NOMO-1 (cell line): ENCODE results near the gene NR2F1.

Experiments
- DNase-seq, 2 experiments: peaks; one replicate each; lab custom pipeline; 2025; ENCODE audit not compliant: unreplicated experiment in 2 of 2; lab: John Stamatoyannopoulos, UW

The NR2F1 gene

DNA sequence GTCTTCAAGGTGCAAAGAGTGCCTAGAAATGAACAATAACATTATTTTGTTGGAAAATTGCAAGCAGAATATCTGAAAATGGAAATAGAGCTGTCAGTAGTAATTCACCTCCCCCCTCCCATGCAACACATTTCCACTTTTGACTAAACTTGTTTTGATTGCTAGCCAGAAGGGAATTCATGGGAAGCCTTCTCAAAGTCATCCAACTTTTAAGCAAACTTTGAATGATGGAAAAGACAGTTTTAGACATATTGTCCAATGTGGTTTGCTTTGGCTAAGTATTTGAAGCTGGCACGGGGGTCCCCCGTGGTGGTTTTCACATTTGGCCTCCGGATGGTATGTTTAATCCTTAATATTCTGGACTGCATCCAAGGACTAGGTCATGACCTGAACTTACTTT is 7.5 kb downstream of the NR2F1 start:
- DNase-seq, result no peak

DNA sequence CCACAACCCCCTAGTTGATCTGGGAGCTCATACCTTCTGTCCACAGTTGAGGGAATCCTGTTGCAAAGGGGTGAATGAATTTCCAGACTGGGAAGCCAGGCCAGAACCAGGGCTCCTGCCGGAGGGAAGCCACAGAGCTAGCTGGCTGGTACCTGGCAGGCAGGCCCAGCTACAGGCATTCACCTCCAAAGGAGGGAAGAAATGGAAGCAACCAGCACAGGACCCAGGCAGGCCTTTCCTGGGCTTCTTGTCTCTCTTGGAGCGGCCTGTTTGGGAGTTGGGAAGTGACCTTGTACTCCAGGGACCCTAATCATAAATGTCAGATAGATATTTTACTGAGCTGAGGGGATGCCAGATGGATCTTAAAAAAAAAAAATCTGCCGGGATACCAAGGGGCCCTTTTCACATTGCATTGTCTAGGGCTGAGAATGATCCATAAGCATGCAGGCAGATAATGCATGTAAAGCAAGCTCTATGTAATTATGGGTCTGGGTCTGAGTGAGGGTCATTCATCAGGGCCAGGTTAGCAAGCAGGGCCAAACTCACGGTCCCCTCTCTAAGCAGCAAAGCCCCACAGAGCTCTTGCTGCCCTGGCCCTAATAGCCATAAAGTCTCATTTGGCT is 8.4 kb downstream of the NR2F1 start:
- DNase-seq, result no peak

DNA sequence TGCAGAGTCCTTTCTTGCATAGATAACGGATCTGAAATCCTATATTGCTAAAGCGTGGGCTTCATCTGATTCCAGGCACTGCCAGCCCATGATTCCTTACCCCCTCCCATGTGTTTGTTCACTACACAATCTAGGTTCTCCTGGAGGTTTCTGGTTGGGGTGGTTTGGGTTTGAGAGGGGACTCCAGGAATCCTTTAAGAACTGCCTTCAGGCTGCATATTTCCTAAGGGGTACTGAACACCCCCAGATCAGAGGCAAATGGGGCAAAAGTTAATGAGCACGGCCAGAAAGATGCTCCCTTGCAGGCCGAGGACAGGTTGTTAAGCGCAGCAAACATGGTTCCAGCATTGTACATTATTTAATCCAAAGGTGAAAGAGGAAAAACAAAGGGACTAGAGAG is 9.9 kb downstream of the NR2F1 start:
- DNase-seq, result no peak

DNA sequence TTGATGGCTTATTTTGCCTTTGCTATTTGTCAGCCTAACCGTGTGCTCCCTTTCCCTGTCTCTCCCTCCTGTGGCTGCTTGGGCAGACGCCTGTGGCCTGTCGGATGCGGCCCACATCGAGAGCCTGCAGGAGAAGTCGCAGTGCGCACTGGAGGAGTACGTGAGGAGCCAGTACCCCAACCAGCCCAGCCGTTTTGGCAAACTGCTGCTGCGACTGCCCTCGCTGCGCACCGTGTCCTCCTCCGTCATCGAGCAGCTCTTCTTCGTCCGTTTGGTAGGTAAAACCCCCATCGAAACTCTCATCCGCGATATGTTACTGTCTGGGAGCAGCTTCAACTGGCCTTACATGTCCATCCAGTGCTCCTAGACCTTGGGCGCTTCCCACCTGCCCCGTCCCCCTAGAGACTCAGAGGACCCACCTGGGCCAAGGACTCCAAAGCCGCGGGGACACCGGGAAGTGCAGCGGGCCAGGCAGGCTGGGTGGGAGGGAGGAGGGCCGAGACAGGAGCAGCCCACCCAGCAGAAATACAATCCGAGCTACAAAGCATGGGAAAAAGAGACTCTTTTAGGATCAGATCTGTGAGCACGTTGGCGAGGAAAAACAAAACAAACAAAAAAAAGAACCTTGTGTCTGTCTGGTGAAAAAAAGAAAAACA is 10.6 kb downstream of the NR2F1 start:
- DNase-seq, result no peak

DNA sequence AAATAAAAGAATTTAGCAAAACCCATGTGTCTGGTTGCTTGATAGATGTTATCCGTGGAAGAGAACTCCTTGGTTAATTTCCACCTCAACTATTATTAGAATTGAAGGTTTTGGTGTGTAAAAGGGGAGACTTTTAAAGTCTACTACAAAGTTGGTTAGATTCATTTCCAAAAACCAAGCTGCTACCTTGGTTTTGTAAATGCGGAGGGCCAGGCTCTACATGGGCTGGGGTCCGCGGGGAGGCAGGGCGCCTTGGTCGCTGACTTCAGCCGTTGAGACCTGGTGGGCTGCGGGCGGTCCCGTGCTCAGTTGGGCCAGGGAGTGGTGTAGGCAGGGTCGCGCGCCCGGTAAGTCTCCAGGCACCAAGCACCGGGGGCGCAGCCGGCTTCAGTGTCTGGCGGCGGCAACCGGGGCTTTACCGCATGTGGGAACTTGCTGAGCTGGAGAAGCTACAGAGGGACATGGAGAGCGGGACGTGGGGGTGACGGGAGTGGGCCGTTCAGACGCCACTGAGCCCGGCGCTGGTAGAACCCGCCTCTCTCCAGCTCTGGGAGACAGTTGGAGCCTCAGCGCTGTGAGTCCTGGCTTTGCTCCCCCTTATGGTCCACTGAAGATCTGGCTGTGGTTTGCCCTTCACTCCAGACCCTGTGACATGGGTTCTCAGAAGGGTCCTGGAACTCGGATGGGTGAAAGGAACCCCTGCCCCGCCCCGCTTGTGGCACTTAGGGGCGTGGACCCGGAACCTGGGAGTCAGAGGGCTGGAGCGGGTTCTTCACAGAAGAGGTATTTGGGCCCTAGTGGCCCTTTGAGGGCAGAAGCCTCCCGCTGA is 11.8 kb downstream of the NR2F1 start:
- DNase-seq, result no peak

DNA sequence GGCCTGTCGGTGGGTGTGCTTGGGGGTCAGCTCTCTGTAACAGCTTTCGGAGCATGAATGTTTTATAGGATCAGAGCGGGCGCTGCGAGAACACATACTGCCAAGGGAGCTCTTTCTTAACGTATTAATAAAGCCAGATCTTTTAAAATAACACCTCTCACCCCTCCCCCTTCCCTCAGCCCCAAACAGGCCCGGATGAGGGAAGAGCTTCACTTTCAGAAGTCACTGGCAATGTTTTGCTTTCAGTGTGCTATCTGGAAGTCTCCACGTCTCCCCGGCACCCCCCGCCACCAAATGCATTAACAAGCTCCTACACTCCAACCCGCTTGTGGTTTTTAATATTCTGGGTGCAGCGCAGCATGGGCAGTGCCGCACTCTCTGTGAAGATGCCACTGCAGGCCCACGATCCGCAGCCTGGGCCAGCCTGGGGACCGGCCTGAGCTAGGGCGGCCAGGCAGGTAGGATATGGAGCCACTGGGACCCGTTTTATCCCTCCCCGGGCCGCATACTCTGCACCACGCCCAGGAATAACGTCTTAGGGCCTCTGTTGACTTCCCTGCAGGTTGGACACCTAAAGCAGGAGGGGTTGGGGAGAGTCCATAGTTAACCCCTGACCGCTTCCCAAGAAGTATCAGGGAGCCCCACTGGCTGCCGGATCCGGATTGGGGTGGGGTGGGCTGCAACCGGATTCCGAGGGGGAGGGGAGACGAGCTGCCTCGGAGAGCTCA is 12.6 kb downstream of the NR2F1 start:
- no peak for DNase-seq

DNA sequence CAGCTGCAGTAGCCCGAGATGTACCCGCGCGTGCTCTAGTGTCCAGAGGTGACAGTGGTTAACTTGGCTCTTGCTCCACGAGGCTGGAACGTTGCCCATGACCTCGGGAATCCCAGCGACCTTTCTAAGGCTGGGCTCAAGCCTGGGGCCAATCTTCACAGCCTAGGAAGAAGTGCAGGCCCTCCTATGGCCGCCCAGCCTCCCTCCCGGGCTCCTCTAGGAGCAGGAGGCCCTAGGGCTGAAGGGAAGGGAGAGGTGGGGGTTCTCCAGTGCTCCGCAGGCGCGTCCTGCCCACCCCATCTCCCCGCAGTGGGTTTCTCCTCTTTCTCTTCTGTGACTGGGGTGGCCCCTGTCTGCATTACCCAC is 13.3 kb downstream of the NR2F1 start:
- no peak for DNase-seq

DNA sequence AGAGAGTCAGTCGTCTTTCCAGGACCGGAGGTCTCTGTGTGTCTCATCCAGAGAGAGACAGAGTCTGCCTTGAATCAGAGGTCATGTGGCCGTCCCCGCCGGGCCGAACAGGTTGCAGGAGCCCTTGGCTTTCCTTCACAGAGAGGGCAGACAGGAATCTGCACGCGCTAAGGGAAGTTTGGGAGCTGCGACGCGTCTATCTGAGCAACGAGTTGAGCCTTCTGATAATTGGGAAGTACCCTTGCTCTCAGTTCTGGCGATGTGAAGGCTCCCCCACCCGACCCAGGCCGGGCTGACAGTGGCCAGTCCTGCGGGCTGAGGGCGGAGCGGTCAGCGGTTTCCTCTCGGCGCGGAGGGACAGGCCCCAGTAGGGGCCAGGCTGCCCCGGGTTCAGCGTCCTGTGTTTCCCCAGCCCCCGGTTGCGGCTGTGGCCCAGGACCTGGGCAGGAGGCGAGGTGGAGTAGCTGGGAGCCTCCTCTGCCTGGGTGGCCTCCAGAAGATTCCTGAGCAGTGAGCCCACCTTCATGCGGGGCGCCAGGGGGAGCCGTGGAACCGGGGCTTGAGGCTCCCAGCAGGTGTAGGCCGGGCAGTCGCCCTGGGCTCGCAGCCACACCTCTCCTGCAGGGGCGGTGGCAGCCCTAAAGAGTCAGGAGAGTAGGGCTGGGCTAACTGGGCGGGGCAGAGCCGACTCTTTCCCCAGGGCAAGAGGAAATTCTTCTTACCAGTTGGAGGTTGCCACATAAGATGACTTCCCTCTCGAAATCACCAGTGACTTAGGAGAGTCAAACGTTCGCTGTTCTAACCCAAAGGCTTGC is 13.9 kb downstream of the NR2F1 start:
- peak; percentile 75 to 79 for DNase-seq

DNA sequence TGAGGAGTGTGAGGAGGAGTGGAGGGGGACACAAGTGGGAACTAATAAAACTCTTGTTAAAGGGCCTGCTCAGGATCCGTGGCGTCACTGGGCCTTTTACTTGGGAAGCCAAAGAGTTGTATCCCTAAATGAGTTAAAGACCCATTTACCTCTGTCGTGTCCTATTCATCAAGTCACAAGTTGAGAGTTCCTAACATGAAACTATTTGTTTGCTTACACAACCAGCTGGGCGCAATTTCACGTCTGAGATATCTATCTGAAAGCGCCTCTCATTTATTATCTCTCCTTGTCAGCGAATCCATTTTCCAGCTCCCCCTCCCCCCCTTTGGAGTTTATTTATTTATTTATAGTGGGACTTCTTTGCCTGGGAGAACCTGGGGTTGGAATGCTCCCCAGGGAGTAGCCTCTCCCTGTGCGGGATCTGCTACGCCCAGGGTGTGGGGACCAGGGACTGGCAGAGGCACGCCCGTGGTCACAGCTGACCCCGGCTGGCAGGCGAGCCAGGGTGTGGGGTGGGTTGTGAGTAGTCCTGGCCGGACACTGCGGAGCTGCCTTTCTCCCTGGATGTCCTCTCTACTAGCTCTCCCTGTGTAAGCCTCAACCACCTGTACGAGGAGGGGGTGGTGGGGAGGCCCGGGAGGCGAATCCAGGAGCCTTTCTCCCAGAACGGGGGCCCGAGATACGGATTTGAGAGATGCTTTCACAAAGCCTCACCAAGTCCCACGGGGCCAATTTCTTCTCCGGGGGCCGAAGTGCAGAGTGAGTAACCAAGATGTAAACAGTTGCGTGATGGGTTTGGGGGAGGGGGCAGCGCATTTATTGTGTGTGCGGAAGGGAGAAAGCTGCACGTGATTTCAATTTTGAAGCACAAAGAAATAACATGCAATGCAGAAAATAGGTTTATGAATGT is 15.3 kb downstream of the NR2F1 start:
- DNase-seq, result no peak

DNA sequence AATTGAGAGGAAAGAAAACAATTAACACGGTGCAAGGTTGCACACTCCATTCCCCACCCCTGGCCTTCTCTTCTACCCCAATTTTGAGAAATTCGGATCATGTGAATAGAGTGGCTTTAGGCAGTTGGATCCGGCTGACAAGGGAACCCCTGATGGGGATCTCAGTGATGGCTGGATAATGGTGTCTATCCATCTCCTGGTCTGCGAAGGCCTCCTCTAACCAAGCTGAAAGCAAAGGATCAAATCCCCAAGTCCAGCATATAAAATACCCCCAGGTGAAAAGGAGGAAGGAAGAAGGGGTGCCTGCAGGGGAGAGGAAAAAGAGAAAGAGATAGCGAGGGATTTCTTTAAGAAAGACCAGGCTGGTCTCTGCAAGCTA is 16.0 kb downstream of the NR2F1 start:
- DNase-seq, result no peak

DNA sequence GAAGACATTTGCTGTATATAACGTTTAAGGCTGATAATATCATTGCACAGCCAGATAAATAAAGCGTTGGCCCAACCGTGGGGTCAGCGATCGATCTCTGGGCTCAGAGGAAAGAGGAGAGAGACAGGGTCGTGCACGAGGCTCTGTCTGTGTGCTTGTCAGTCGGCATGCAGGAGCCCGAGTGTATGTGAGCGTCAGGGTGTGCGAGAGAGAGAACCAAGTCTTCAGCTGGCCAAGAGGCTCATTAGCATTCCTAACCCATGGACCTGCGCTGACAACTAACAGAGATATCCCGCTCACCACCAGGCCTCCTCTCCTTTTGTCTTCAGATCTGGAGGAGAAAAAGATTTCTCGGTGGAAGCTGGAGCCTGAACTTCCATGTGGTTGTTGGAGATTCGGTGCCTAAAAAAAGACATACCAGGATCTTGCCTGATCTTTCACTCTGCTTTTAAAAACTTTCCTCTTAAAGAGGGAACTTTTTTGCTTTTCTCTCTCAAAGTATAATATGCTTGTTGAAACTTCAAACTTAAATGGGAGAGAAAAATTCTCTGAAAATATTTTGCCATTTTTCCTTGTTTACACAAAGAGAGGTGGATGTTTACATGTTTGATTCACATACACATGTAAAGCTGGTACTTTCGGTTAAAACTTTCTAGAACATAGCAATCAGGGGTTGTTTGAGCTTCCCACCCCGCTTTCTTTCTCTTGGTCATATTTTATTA is 16.5 kb downstream of the NR2F1 start:
- DNase-seq, result no peak

DNA sequence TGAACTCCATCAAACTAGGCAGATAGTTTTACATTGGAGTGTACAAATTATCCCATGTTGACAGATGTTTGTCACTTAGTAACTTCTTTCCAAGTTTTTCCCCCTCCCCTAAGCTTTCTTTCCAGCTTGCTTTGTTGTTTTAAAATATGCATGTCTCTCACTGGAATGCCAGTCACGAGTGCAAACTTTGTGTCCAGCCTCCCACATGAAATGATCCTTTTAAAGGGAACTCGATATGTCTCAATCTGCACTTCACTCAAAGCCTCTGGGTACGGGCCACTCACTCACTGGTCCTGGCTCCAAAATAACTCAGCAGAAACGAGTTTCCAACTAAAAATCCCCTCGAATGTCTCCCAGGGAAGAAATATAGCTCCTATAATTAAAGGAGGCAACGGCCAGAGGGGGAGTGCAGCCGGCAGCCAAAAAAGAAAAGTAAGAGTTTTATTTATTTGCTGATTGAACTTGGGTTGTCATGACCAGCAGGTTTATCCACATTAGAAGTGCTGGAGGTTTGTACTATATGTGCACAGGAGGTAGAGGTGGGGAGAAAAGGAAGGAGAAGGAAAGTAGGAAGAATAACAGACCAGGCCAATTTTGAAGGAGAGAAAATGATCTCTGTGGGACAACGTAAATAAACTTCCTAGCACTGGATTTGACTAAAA is 17.5 kb downstream of the NR2F1 start:
- DNase-seq, result no peak

DNA sequence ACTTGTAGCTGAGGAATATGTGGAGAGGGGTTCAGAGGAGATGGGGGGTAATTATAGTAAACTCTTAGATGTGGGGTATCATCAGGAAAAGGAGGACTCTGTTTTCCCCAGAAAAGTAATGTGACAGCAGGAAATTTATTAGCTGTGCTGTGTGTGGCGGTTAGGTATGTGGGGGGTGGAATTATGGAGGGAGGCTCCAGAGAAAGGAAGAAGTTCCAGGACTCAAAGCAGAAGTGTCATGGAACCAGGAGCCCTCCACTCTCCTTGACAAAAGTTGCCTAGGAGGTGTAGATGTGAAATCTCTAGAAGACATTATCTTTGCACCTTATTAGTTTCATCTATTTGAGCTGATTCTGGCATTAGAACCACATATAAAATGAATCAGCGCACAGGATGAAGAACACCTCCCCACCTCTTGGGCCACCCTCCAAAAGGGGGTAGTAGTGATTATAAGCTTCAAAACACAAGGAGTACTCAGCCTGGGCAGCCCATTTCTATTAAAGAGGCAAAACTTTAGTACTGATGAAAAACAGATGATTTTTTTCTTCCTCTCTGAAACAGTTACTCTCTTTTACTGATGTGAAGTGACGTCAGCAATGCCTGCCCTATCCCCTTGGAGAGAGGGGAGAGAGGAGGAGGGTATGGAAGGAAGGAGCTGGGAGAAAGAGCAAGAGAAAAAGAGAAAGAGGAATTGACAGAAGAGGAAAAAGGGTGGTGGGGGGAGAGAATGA is 18.2 kb downstream of the NR2F1 start:
- DNase-seq, result no peak

DNA sequence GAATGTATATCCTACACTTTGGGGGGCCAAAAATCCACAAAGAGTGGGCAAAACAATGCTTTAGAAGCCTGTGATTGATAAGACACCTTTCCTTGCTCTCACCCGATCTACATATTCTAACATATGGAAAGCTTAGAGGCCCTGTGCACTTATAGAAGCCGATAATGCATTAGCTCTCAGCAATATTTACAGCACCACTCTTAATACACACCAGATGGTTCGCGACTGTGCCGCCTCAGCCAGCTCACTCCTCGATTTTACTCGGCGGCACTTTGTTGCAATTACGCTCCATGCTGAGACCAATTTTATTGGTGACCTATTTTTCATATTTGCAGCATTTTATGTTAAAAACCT is 18.8 kb downstream of the NR2F1 start:
- no peak for DNase-seq

DNA sequence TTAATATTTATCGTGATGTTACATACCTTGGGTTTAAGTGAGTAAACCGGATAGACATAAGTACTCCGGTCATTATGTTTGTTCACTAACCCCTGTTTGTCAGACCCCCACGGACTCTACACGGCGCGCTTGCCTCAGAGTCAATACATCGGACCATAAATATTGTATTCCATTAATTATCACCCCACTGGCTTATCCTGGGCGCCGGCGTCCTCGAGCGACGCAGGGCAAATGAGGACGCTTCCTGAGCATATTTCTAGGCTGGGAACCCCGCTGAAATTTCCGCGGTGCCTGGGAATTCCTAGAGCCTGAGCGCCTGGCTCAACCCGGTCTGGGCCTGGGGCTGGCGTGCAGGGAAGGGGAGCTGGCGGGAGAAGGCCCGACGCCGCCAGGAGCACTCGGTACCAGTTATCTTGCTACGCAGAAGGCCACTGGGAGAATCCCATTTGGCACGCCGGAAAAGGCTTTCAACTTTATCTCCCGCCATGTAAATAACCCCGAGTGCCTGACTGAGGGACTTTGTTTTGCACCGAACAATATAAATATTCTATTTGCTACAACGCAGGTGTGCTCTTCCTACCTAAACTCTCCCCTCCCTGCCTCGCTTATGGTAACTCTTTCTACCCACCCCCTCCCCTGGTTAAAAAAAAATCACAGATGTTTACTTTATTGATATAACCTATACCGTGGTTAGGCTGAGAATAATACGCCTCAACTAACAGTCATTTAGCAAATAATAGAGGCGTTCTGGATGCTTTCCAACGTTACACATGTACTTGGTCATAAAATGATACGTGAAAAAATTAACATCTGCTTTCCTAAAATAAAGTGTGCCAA is 19.4 kb downstream of the NR2F1 start:
- no peak for DNase-seq

DNA sequence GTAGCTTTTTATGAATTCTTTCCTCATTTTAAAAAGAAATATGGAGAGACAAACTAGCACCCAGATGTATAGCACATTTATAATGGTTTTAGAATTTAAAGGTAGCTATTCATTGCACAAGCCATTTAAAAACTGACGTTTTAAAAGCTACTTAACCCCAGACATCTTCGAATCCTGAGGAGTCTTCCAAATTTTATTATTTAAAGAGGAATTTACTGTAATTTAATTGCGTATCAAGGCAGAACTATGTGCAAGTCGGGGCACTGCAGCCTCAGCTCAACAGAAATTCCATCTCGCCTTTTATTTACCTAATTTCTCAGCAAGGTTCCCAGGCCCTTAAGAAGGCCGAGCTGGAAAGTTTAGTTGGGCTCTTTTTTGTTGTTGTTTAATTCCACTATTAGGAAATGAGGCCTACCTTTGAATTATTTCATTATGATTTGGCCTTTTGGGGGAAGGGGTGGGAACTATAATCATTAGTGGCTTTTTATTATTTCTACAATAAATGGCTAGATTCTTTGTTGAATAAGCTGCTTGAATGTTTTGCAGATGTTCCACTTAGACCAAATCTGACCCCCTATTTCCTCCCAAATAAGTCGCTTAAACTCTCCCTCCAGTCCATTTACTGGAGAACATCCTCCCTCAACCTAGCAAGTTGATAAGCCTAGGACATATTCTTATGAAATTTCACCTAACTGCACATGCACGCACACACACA is 20.2 kb downstream of the NR2F1 start:
- DNase-seq, result no peak
